HG02798 (cell line): ENCODE measurements around the gene LRTM1.

Source experiments
- ATAC-seq: cut with Tn5 transposase; IDR thresholded peaks from one replicate; pipeline ENCODE4 v1.9.1; 2021; ENCODE audit warnings: mild to moderate bottlenecking; ENCODE audit not compliant: unreplicated experiment, poor library complexity

LRTM1 gene

GRCh38 chr3:54899273-54899672, 28.6 kb downstream of the LRTM1 start:
- no peak for ATAC-seq

- no peak for ATAC-seq
Observed at GRCh38 chr3:54897028-54897711, 30.7 kb downstream of the LRTM1 start.

GRCh38 chr3:54895613-54896012, 32.2 kb downstream of the LRTM1 start:
- no peak for ATAC-seq

GRCh38 chr3:54892168-54892567, 35.7 kb downstream of the LRTM1 start:
- no peak for ATAC-seq

GRCh38 chr3:54891540-54891897, 36.3 kb downstream of the LRTM1 start:
- no peak for ATAC-seq

- no peak for ATAC-seq
Observed at GRCh38 chr3:54889731-54890130, 38.1 kb downstream of the LRTM1 start.

GRCh38 chr3:54888873-54889272, 39.0 kb downstream of the LRTM1 start:
- ATAC-seq = no peak

- ATAC-seq = no peak
Observed at GRCh38 chr3:54888162-54888561, 39.7 kb downstream of the LRTM1 start.

GRCh38 chr3:54882129-54882833, 45.6 kb downstream of the LRTM1 start:
- ATAC-seq = no peak

- ATAC-seq = no peak
Observed at GRCh38 chr3:54878145-54878544, 49.7 kb downstream of the LRTM1 start.

GRCh38 chr3:54877730-54878129, 50.1 kb downstream of the LRTM1 start:
- ATAC-seq = no peak

- no peak for ATAC-seq
Observed at GRCh38 chr3:54876694-54877093, 51.2 kb downstream of the LRTM1 start.

- no peak for ATAC-seq
Observed at GRCh38 chr3:54875596-54876268, 52.1 kb downstream of the LRTM1 start.

GRCh38 chr3:54874816-54875556, 52.9 kb downstream of the LRTM1 start:
- ATAC-seq = no peak

GRCh38 chr3:54873059-54874010, 54.5 kb downstream of the LRTM1 start:
- ATAC-seq = no peak

- ATAC-seq = no peak
Observed at GRCh38 chr3:54871867-54872266, 56.0 kb downstream of the LRTM1 start.

GRCh38 chr3:54870423-54870822, 57.4 kb downstream of the LRTM1 start:
- ATAC-seq = no peak
